CD14-positive monocyte (primary cell): Measurements from ENCODE around the gene NUDT8. TPM values are rescaled to one million over a fixed set of nuclear protein-coding genes. Genes with fewer than 3 reads are reported as not detected.

Source experiments
- DNase-seq, 3 donors: peaks; one replicate each; pipeline ENCODE4 v3.0.0-alpha.2; 2011 to 2022
- H2AFZ ChIP-seq: 2 replicates; pipeline ENCODE4 v1.6.0; 2012; ENCODE audit warnings: mild to moderate bottlenecking, low read depth, low read length, inconsistent platforms; ENCODE audit not compliant: insufficient read depth, poor library complexity, severe bottlenecking
- H3K27ac ChIP-seq, 2 donors: 1 replicate in 1 of 2; 2 replicates in 1 of 2; pipeline ENCODE4 v1.5.1; 2012 to 2013; ENCODE audit warnings: low read length in 2 of 2, control low read depth in 1 of 2, inconsistent platforms in 1 of 2, low read depth in 1 of 2, mild to moderate bottlenecking in 1 of 2
- H3K27me3 ChIP-seq, 2 donors: one replicate each; pipeline versions ENCODE4 v1.6.0 to v1.6.1; 2011 to 2013; ENCODE audit warnings: low read length in 2 of 2; ENCODE audit not compliant: control insufficient read depth in 2 of 2, insufficient read depth in 2 of 2
- H3K36me3 ChIP-seq, 2 donors: replicated peaks in 1 of 2; 1 replicate in 1 of 2; 2 replicates in 1 of 2; pipeline versions ENCODE4 v1.5.1 to v1.6.1; 2012 to 2013; ENCODE audit warnings: low read length in 2 of 2, control low read depth in 1 of 2, inconsistent platforms in 1 of 2, mild to moderate bottlenecking in 1 of 2; ENCODE audit not compliant: insufficient read depth in 2 of 2, control insufficient read depth in 1 of 2
- H3K4me1 ChIP-seq, 2 donors: 1 replicate in 1 of 2; 2 replicates in 1 of 2; pipeline versions ENCODE4 v1.5.1 to v1.6.1; 2012 to 2013; ENCODE audit warnings: low read length in 2 of 2, control low read depth in 1 of 2, inconsistent platforms in 1 of 2, mild to moderate bottlenecking in 1 of 2, moderate library complexity in 1 of 2; ENCODE audit not compliant: insufficient read depth in 2 of 2, control insufficient read depth in 1 of 2
- H3K4me2 ChIP-seq: replicated peaks from 2 replicates; pipeline ENCODE3; 2012; ENCODE audit warnings: low read length, moderate library complexity, mild to moderate bottlenecking; ENCODE audit not compliant: poor library complexity, severe bottlenecking; ENCODE audit errors: extremely low read depth
- H3K4me3 ChIP-seq, 3 experiments: fragments of 200-600 bp in 1 of 3; sonication (generic) in 1 of 3; replicated peaks in 1 of 3; 1 replicate in 2 of 3; 2 replicates in 1 of 3; pipeline ENCODE4 v1.5.1; 2011 to 2013; ENCODE audit warnings: low read length in 3 of 3, mild to moderate bottlenecking in 3 of 3, control low read depth in 2 of 3, low read depth in 2 of 3, inconsistent platforms in 1 of 3, moderate library complexity in 1 of 3
- H3K79me2 ChIP-seq: 2 replicates; pipeline ENCODE4 v1.6.0; 2012; ENCODE audit warnings: mild to moderate bottlenecking, control low read depth, inconsistent platforms, low read length, moderate library complexity; ENCODE audit not compliant: insufficient read depth
- H3K9ac ChIP-seq: 2 replicates; pipeline ENCODE4 v1.6.0; 2017; ENCODE audit warnings: low read length, mild to moderate bottlenecking; ENCODE audit not compliant: insufficient read depth, poor library complexity, severe bottlenecking
- H3K9me3 ChIP-seq, 2 donors: replicated peaks in 1 of 2; 1 replicate in 1 of 2; 2 replicates in 1 of 2; pipeline versions ENCODE4 v1.5.1 to v1.6.1; 2012 to 2013; ENCODE audit warnings: low read length in 2 of 2, control low read depth in 1 of 2; ENCODE audit not compliant: control insufficient read depth in 1 of 2, insufficient read depth in 1 of 2
- H4K20me1 ChIP-seq: 2 replicates; pipeline ENCODE4 v1.6.0; 2012; ENCODE audit warnings: mild to moderate bottlenecking, low read length, control low read depth, moderate library complexity; ENCODE audit not compliant: insufficient read depth
- H3K27ac Mint-ChIP-seq, 7 donors: one replicate each; pipeline ENCODE4 v1.8.0; 2020; ENCODE audit warnings: mild to moderate bottlenecking in 7 of 7, mixed read lengths in 7 of 7, moderate library complexity in 6 of 7, inconsistent platforms in 2 of 7
- H3K27me3 Mint-ChIP-seq, 3 donors: one replicate each; pipeline ENCODE4 v1.8.0; 2021 to 2022; ENCODE audit warnings: low read depth in 3 of 3, mild to moderate bottlenecking in 3 of 3, mixed read lengths in 3 of 3, moderate library complexity in 3 of 3, inconsistent platforms in 1 of 3
- H3K36me3 Mint-ChIP-seq, 2 donors: one replicate each; pipeline ENCODE4 v1.8.0; 2020; ENCODE audit warnings: mixed read lengths in 2 of 2, inconsistent platforms in 1 of 2, mild to moderate bottlenecking in 1 of 2
- H3K4me1 Mint-ChIP-seq: one replicate; pipeline ENCODE4 v1.8.0; 2020; ENCODE audit warnings: mild to moderate bottlenecking, mixed read lengths
- H3K4me3 Mint-ChIP-seq, 2 donors: one replicate each; pipeline ENCODE4 v1.8.0; 2020; ENCODE audit warnings: mild to moderate bottlenecking in 2 of 2, mixed read lengths in 2 of 2, moderate library complexity in 1 of 2
- H3K9me3 Mint-ChIP-seq, 7 donors: one replicate each; pipeline ENCODE4 v1.8.0; 2020 to 2022; ENCODE audit warnings: mixed read lengths in 7 of 7, mild to moderate bottlenecking in 6 of 7, moderate library complexity in 6 of 7, inconsistent platforms in 2 of 7
- CTCF ChIP-seq: fragments of 200-600 bp; IDR thresholded peaks from one replicate; pipeline ENCODE4 v1.8.0; 2022; ENCODE audit warnings: antibody characterized with exemption, mild to moderate bottlenecking
- WGBS: methylation state at CpG from one replicate; pipeline ENCODE4 v1.1.5; 2013; ENCODE audit warnings: missing lambda C conversion rate; ENCODE audit not compliant: insufficient coverage; 5-methylcytosine and 5-hydroxymethylcytosine counted together
- intact Hi-C, 2 donors: fragments of 100-400 bp; cut with micrococcal nuclease; formaldehyde crosslinking; loops; one replicate each; pipeline versions ENCODE4 v1.15.0 to v1.15.1; 2023
- polyA plus RNA-seq, 3 donors: library from polyadenylated mRNA; depleted of rRNA in 1 of 3; unstranded in 2 of 3; stranded (reverse) in 1 of 3; fragments of 300-500 nt in 2 of 3; fragments of >200 nt in 1 of 3; fragmentation: Illumina TruSeq in 2 of 3; gene quantifications; 1 replicate in 2 of 3; 2 replicates in 1 of 3; pipeline ENCODE4 v1.2.3, GENCODE V29; 2012 to 2021

Gene NUDT8
- polyA plus RNA-seq, 3 donors, result 0.92 to 1.4 (median 1.3) TPM

DNA sequence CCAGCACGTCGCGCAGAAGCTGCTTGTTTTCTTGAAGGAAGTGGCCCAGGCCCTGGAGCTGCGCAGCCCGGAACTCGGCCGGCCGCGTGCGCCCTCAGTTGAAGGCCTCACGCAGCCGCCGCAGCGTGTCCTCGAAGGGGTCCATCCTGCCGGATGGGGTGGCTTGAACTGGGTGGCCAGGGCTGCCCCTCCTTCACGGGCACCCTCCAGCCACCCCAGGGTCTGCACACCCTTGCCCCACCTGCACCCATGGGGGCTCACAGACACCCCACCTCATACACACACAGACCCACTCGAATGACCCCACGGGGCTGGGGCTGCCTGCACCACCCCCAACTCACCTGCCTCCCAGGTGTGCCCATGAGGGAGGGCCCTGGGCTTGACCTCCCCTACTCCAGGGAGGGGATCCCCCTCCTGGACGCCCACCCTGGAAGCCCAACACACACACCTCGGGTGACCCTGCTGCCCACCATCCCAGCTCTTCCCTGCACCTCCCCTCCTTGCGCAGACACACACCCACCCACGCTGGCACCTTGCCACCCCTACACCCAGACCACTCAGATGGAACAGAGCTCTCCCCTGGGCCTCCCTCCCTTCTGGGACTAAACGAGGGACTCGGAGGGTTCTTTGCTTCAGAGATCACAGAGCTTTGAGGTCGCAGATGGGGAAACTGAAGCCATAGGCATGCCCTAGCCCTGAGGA lies 37.9 kb upstream of the NUDT8 start:
- intact Hi-C loops, result no loop called here
- H3K36me3 Mint-ChIP-seq, result no peaks in the 10 kb centered on the region

More for the DNA sequence above, 37.9 kb upstream of the NUDT8 start:
- Histone ChIP-seq H3K4me3 (no peak overlapping the region), H3K27ac (no peak overlapping the region), H3K36me3 (no peaks in the 10 kb centered on the region), H3K9me3 (no peaks in the 10 kb centered on the region), H4K20me1 (no peaks in the 10 kb centered on the region), H2AFZ (no peak overlapping the region), H3K4me2 (no peak overlapping the region), H3K9ac (no peak overlapping the region), H3K79me2 (no peaks in the 10 kb centered on the region), H3K4me1 (no peaks in the 10 kb centered on the region), H3K27me3 (no peaks in the 10 kb centered on the region)
- no peak for DNase-seq
- 88% methylated on average over 26 of the region's 26 CpGs for WGBS
- H3K4me1 Mint-ChIP-seq, result no peaks in the 10 kb centered on the region
- H3K27ac Mint-ChIP-seq, result no peak overlapping the region
- H3K9me3 Mint-ChIP-seq, result no peaks in the 10 kb centered on the region
- no peak for TF ChIP-seq CTCF
- H3K27me3 Mint-ChIP-seq, result no peaks in the 10 kb centered on the region
- H3K4me3 Mint-ChIP-seq, result no peak overlapping the region
